Renal pelvis (tissue), 4 donors: ENCODE data around the gene TAS2R39. TPM values are rescaled to one million over a fixed set of nuclear protein-coding genes. Genes with fewer than 3 reads are reported as not detected.
A peak's percentile ranks its signal among the peaks of the same experiment; 100 is the strongest.

Experiments used
- DNase-seq: peaks from one replicate; pipeline ENCODE4 v3.0.0-alpha.2; 2013
- polyA plus RNA-seq, 3 donors: library from polyadenylated mRNA; unstranded; fragments of 120-200 nt; gene quantifications; one replicate each; pipeline ENCODE4 v1.2.1, GENCODE V29; 2013; ENCODE audit not compliant: insufficient read length in 3 of 3

Gene TAS2R39
- polyA plus RNA-seq, 3 donors = not detected

DNA sequence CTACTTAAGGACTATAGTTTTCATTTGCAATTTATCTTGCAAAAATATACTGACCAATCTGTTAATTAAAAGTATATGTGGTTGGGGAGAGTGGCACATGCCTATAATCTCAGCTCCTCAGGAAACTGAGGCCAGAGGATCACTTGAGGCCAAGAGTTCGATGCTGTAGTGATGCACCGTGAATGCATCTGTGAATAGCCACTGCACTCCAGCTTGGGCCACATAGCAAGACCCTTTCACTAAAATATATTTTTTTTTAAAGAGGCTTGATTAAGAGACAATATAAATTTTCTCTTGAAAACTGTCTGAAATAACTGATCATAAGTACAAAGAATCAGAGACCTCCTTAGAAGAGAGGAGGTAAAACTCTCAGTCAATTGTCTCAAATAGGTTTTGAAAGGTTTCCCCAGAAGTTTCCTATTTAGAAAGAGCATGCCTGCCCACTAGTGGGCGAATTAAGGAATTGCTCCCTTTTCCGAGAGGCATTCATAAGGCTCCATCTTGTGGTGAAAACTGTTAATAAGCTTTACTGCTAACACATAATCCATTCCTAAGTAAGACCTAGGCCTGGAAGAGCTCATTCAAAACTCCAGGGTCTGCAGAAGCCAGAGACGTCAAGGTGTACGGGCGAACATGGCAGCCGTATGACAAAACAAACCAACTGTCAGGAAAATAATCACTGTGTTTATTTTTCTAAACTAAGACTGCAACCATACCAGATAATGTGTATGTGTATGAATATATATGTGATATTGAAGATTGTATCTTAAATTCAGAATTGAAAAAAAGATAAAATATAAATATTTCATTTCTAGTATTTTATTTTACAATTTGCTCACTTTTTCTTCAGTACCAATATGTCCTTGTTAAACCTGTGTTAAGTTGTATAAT, 31.8 kb downstream of the TAS2R39 start:
- DNase-seq = peak; percentile 82

DNA sequence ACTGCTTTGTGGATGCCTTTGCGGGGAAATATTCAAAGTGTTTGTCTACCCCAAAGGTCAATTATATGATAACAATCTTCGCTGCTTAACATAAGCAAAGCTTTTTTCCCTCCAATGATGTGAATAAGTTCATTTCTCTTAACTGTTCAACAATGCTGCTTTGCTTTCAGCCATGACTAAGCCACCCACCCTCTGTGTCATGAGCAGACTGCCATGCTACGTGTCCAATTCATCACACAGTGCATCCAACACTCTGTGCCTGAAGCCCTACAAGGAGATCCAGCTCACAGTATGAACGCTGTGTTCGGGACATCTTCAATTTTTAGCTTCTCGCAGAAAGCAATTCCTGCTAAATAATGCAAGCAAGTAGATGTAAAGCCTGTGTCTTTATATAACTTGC, 32.9 kb downstream of the TAS2R39 start:
- DNase-seq = no peak

DNA sequence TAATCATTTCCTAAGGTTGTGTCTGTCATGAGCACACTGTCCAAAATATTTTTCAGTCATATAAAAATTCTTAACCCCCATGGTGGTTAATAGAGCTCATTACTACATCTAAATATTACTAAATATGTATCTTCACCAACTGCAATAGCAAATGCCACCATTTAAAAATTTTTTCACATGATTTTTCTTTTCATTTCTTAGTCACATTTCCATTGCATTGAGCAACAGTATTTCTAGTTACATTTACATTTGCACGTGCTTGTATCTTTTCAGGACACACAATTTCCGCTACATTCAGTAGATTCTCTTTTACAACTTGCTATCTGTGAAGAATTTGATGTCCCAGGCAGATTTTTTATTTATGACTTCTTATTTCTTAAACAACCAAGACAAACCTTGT, 33.5 kb downstream of the TAS2R39 start:
- no peak for DNase-seq

DNA sequence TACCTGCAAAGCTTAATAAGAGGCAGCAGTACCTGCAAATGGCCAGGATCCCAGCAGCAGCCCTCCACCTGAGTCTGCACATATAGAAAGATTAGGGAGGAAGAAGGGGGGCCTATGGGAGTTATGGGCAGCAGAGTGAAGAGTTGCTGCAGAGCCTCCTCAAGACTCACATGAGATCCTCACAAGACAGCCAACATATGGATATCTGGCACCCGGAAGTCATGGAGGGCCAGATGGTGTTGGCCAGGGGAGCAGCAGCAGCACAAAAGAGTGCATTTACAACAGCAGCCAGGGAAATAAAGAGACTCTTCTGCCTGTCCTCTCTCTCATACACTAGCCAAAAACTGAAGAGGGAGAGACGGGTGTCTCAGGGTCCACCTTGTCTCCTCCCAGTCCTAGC, 34.6 kb downstream of the TAS2R39 start:
- no peak for DNase-seq

DNA sequence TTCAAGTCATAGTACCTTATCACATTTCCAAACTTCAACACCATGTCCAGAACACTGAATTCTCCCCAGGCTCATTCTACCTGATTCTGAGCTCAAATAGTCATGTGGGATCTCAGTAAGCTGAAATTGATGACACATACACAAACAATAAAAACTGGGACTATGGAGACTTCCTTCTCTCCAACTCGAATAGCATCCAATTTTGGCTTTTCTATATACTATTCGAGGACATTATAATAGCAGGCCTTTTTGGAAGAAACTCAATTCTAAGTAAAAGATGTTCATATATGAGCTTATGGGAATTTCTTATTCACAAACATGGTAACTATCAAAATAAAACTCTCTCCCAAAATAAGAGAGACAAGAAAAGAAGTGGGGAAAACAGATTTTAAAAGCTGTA, 38.1 kb downstream of the TAS2R39 start:
- no peak for DNase-seq

DNA sequence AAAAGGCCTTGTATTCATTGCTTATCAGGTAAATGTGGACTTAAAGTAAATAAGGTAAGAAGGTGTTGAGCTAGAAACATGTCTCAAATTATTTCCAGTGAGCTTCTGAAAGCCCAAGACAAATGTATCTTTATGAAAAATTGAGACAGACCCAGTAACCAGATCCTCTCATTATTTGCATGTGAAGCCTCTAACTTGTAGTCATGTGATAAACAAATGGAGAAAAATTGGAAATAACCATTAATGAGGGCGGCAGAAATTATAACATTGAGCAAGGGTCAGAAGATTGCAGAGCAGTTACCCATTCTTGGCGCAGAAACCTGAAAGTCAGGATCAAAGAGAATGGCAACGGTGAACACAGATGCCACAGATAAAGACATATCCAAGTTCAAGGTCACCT, 38.5 kb downstream of the TAS2R39 start, which contains the start of gene TAS2R40:
Gene TAS2R40 (plus strand): TSS at position 301 of the 400 bp plus-strand sequence. CDS start 42 bp downstream, at position 343.
- DNase-seq = no peak

DNA sequence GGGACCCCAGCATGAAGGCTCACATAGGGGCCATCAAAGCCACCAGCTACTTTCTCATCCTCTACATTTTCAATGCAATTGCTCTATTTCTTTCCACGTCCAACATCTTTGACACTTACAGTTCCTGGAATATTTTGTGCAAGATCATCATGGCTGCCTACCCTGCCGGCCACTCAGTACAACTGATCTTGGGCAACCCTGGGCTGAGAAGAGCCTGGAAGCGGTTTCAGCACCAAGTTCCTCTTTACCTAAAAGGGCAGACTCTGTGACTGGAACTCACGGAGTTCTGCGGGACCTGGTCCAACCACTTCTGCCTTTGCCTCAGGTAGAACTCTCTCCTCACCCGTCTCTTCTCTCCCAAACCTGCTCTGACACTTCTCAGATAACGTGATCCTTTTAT, 39.6 kb downstream of the TAS2R39 start:
- DNase-seq = no peak

DNA sequence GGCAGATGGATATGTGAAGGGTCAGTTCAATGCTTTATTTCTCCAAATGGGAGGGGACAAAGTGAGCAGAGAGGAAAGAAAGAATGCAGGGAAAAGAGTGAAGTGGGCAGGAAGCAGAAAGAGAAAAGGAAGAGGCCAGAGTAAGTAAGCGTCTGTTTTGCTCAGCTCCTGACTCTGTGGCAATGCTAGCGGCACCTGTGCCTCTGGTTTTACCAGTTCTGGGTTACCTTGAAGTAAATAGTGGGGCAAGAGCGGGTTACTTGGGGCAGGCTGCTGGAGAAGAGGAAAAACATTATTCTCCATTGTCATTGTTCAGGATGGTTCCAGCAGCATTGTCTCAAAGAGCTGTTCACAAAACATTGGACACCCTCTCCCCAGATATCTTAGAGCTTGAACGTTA, 40.6 kb downstream of the TAS2R39 start:
- DNase-seq = no peak

DNA sequence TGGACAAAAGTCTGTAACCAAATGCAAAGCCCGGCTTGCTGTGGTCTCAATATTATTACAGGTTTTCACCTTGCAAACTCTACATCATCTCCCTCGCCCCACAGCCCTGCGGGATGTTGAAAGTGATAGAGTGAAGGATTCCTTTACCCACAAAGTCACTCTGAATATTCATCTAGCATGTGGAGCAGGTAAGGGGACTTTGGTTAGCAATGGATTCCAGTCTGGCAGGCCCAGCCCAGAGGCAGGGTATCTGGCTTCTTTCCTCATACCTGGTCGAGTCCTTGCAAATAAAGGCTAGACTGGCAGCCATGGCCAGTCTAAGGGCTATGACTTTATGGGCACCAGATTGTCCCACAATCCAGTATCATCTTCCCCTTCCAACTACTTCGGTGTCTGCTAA, 41.8 kb downstream of the TAS2R39 start:
- DNase-seq = no peak

DNA sequence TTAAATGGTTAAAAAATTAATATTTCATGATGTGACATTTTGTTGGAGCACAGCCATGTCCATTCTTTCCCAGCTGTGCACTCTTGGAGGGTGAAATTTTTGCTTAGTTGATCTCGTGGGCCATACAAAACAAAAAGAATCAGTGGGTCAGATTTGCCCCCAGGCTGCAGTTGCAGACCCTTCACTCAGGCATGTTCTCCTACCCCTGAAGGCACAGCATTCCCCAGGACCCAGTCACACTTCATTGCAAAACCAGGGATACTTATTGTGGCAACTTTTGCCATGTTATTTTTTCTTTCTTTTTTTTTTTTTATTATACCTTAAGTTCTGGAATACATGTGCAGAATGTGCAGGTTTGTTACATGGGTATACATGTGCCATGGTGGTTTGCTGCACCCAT, 44.6 kb downstream of the TAS2R39 start:
- no peak for DNase-seq

DNA sequence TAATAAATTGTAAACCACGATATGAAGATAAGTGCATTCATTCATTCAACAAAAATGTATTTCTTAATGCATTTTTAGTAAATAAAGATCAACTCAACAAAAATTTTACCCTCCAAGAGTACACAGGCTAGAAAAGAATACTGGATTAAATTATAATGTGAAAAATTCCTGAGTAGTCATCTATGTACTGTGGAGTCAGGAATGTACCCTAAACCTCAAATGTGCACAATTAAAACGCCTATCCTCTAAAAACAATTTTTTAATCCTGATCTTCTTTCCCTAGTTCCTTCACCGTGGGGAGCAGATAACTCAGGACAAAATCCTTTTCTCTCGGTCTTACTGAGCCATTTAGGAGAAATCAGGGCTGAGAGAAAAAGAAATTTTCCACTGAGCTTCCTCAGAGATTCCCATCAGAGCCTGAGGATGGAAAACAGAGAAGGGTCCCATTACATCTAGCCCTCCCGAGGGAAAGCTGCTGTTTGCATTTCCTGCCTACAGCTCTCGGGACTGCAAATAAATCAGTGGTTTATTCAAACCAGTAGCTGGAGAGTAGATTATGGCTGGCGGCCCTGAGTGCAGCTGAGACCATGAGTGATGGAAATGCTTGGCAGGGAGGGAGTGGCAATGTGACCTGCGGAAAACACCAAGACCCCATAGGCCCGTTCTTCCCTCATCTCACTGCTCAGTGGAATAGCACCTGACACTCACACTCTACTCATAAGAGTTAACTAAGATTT, 46.0 kb downstream of the TAS2R39 start:
- peak; percentile 30 for DNase-seq

DNA sequence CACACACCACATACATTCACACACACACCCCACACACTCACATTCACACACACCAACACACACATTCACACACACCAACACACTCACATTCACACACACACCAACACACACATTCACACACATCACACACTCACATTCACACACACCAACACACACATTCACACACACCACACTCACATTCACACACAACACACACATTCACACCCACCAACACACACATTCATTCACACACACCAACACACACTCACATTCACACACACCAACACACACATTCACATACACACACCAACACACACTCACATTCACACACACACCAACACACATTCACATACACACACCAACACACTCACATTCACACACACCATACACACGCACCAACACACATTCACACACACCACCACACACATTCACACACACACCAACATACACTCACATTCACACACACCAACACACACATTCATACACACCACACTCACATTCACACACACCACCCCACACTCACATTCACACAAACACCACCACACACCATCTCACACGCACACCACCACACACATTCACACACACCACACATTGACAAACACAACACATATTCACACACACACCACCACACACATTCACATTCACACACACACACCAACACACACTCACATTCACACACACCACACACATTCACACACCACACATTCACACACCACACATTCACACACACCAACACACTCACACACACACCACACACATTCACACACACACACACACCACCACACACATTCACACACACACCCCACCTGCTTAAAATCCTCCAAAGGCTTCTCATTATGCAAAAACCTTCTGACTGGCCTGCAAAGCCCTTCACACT, 47.6 kb downstream of the TAS2R39 start:
- DNase-seq = no peak

Other genes starting within 250 kb of the TAS2R39 start
- 1 to 10 TPM in 2 of 3 donors, under 1 TPM in 1; 0.56 to 1.7 (median 1.6) TPM for gene TRPV5, start 249.7 kb upstream of the TAS2R39 start, polyA plus RNA-seq
- gene LLCFC1, start 243.9 kb upstream of the TAS2R39 start, polyA plus RNA-seq = 1 to 10 TPM in 1 of 3 donors, under 1 TPM in 2; 0.40 to 1.0 (median 0.61) TPM
- gene KEL, start 221.1 kb upstream of the TAS2R39 start, polyA plus RNA-seq = 1 to 10 TPM; 1.6 to 4.8 (median 3.7) TPM
- gene OR9A2, start 156.3 kb upstream of the TAS2R39 start, polyA plus RNA-seq = not detected
- not detected for gene OR6V1, start 131.1 kb upstream of the TAS2R39 start, polyA plus RNA-seq
- not detected for gene PIP, start 51.3 kb upstream of the TAS2R39 start, polyA plus RNA-seq
- not detected for gene TAS2R40, start 38.6 kb downstream of the TAS2R39 start, polyA plus RNA-seq
- 100 to 1,000 TPM; 200 to 232 (median 224) TPM for gene GSTK1, start 80.0 kb downstream of the TAS2R39 start, polyA plus RNA-seq
- gene TMEM139, start 101.5 kb downstream of the TAS2R39 start, polyA plus RNA-seq = 10 to 100 TPM; 56.7 to 62.9 (median 62.3) TPM
- 10 to 100 TPM; 47.4 to 61.7 (median 61.0) TPM for gene CASP2, start 104.9 kb downstream of the TAS2R39 start, polyA plus RNA-seq
- gene CLCN1, start 132.7 kb downstream of the TAS2R39 start, polyA plus RNA-seq = under 1 TPM; 0.09 to 0.22 (median 0.16) TPM
- gene FAM131B, start 179.3 kb downstream of the TAS2R39 start, polyA plus RNA-seq = 1 to 10 TPM; 2.3 to 2.6 (median 2.5) TPM
- gene ZYX, start 197.9 kb downstream of the TAS2R39 start, polyA plus RNA-seq = 100 to 1,000 TPM in 2 of 3 donors, 10 to 100 TPM in 1; 76.3 to 107 (median 102) TPM
- 10 to 100 TPM; 18.3 to 25.0 (median 18.6) TPM for gene EPHA1, start 225.4 kb downstream of the TAS2R39 start, polyA plus RNA-seq